GM12892 (cell line): Measurements from ENCODE around the gene PACS2.

Experiments
- POLR2A ChIP-seq: IDR thresholded peaks from 2 replicates; pipeline ENCODE4 v1.6.1; 2011; ENCODE audit warnings: low read depth, low read length, control low read depth
- POLR2AphosphoS5 ChIP-seq: IDR thresholded peaks from 2 replicates; pipeline ENCODE4 v1.6.1; 2011; ENCODE audit warnings: low read depth, low read length, control low read depth

DNA sequence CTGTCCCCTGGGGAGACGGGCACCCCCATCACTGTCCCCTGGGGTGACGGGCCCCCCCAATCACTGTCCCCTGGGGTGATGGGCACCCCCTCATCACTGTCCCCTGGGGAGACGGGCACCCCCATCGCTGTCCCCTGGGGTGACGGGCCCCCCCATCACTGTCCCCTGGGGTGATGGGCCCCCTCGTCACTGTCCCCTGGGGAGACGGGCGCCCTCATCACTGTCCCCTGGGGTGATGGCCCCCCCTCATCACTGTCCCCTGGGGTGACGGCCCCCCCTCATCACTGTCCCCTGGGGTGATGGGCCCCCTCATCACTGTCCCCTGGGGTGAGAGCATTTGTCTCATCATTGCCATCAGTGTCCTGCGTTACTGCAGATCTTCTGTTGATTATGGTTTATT is 38.6 kb downstream of the PACS2 start:
- TF ChIP-seq POLR2AphosphoS5 (no peak), POLR2A (no peak)
